Osteocyte (in vitro differentiated cells): ENCODE data around the gene CLIP2. TPM values are rescaled to one million over a fixed set of nuclear protein-coding genes. Genes with fewer than 3 reads are reported as not detected.
"Not testable (repeated sequence)": the region's sequence is repeated elsewhere in the genome, so short reads cannot be mapped to it uniquely, and the experiment has no call there.

Experiments used
- DNase-seq: peaks from one replicate; pipeline ENCODE4 v3.0.0; 2021; ENCODE audit warnings: mixed read lengths; ENCODE audit not compliant: unreplicated experiment; ENCODE audit errors: extremely low spot score
- H3K27ac Mint-ChIP-seq: one replicate; pipeline ENCODE4 v1.8.0; 2021; ENCODE audit warnings: mild to moderate bottlenecking, mixed read lengths; ENCODE audit not compliant: unreplicated experiment
- H3K27me3 Mint-ChIP-seq: one replicate; pipeline ENCODE4 v1.8.0; 2021; ENCODE audit warnings: mixed read lengths; ENCODE audit not compliant: unreplicated experiment
- H3K36me3 Mint-ChIP-seq: one replicate; pipeline ENCODE4 v1.8.0; 2021; ENCODE audit warnings: mixed read lengths; ENCODE audit not compliant: unreplicated experiment
- H3K4me1 Mint-ChIP-seq: one replicate; pipeline ENCODE4 v1.8.0; 2021; ENCODE audit warnings: mixed read lengths; ENCODE audit not compliant: unreplicated experiment
- H3K4me3 Mint-ChIP-seq: one replicate; pipeline ENCODE4 v1.8.0; 2021; ENCODE audit warnings: mild to moderate bottlenecking, moderate library complexity, mixed read lengths; ENCODE audit not compliant: unreplicated experiment
- H3K9me3 Mint-ChIP-seq: one replicate; pipeline ENCODE4 v1.8.0; 2021; ENCODE audit warnings: mixed read lengths; ENCODE audit not compliant: unreplicated experiment
- total RNA-seq: library from RNA; stranded (reverse); gene quantifications from 2 replicates; pipeline ENCODE4 v1.2.1, GENCODE V29; 2021
- TF ChIP-seq, protein P1 (sequence below): fragments of 200-600 bp; sonication (generic); IDR thresholded peaks from 2 replicates; pipeline ENCODE4 v1.5.0; 2021; ENCODE audit warnings: antibody characterized with exemption, mild to moderate bottlenecking, moderate library complexity

The CLIP2 gene
- total RNA-seq, 1 donor from 2014 or later, result 40.7 TPM

DNA sequence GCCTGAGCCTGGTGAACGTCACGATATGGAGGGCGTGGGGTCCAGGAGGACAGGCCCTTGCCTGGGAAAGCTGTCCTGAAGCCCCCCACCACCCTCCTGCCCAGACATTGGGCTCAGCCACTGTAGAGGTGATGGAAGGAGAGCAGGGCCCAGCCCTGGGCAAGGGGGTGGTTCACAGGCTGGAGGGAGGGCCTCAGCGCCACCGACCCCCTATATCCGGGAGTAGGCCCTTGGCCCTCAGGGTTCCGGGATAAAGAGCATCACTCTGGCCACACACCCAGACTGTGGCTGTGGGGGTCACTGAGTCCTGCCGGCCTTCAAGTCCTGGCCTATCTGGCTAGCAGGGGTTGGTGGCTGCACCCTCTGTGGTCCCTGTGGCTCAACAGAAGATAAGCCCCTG lies 109.2 kb downstream of the CLIP2 start:
- H3K9me3 Mint-ChIP-seq, result no peaks in the 10 kb centered on the region
- H3K4me3 Mint-ChIP-seq, result no peak overlapping the region
- no peaks in the 10 kb centered on the region for H3K27me3 Mint-ChIP-seq
- H3K27ac Mint-ChIP-seq, result no peak overlapping the region
- H3K4me1 Mint-ChIP-seq, result no peaks in the 10 kb centered on the region
- H3K36me3 Mint-ChIP-seq, result peaks cover 16% of the 10 kb centered on the region
- TF ChIP-seq, protein P1, sequence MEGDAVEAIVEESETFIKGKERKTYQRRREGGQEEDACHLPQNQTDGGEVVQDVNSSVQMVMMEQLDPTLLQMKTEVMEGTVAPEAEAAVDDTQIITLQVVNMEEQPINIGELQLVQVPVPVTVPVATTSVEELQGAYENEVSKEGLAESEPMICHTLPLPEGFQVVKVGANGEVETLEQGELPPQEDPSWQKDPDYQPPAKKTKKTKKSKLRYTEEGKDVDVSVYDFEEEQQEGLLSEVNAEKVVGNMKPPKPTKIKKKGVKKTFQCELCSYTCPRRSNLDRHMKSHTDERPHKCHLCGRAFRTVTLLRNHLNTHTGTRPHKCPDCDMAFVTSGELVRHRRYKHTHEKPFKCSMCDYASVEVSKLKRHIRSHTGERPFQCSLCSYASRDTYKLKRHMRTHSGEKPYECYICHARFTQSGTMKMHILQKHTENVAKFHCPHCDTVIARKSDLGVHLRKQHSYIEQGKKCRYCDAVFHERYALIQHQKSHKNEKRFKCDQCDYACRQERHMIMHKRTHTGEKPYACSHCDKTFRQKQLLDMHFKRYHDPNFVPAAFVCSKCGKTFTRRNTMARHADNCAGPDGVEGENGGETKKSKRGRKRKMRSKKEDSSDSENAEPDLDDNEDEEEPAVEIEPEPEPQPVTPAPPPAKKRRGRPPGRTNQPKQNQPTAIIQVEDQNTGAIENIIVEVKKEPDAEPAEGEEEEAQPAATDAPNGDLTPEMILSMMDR, result no peak
- DNase-seq, result no peak

DNA sequence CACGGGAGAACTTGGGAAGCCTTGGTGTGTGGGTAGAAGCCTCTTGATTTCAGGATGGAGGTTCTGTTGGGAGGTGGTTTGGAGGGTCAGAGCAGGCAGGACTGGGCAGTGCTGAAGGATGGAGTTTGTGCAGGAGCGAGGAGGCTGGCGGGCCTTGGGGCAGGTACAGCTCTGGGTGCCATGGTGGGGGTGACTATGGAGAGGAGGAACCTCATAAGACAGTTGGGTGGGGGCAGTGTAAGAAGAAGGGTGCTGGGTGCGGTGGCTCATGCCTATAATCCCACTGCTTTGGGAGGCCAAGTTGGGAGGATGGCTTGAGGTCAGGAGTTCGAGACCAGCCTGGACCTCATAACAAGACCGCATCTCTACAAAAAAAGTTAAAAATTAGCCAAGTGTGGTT lies 109.8 kb downstream of the CLIP2 start:
- Mint-ChIP-seq H3K4me1 (no peaks in the 10 kb centered on the region), H3K9me3 (no peaks in the 10 kb centered on the region), H3K36me3 (peaks cover 16% of the 10 kb centered on the region), H3K27me3 (no peaks in the 10 kb centered on the region), H3K27ac (no peak overlapping the region), H3K4me3 (no peak overlapping the region)
- TF ChIP-seq, protein P1, result no peak
- DNase-seq, result no peak

DNA sequence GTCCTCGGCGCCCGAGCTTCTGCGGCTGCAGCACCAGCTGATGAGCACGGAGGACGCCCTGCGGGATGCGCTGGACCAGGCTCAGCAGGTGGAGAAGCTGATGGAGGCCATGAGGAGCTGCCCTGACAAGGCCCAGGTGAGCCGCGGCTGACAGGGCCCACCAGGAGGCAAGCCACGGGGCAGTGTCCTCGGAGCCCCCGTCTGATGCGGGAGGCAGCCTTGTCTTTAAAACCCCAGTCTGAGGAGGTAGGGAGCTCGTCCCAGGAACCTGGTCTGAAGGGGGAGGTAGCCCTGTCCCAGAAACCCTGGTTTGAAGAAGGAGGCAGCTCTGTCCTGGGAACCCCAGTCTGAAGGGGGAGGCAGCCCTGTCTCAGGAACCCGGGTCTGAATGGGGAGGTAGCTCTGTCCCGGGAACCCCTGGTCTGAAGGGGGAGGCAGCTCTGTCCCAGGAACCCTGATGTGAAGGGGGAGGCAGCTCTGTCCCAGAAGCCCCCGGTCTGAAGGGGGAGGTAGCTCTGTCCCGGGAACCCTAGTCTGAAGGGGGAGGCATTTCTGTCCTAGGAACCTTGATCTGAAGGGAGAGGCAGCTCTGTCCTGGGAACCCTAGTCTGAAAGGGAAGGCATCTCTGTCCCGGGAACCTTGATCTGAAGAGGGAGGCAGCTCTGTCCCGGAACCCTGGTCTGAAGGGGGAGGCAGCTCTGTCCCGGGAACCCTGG lies 111.4 kb downstream of the CLIP2 start:
- H3K36me3 Mint-ChIP-seq, result peaks cover 12% of the 10 kb centered on the region

DNA sequence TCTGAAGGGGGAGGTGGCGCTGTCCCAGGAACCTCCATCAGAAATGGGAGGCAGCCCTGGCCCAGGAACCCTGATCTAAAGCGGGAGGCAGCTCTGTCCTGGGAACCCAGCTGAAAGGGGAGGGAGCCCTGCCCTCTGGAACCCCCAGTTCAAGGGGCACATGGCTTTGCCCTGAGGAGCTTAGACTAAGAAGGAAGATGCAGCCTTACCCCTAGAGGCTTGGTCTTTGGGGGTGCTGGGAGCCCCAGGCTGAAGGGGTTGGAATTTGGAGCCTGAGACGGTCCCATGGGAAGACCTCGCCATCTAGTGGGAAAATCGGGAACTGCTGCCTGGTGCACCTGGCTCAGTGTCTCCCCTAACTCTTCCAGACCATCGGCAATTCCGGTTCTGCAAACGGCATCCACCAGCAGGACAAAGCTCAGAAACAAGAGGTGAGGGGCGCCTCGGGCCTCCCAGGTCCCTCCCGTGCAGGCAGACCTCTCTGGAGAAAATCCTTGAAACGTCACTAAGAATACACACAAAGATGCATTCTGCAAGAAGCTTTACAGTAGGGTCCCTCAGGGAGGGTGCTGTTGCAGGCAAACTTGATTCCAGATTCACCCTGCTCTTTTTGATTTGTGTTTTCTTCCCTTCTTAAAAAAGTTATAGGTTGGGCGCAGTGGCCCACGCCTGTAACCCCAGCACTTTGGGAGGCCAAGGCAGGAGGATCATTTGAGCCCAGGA lies 112.1 kb downstream of the CLIP2 start:
- Mint-ChIP-seq H3K36me3 (peaks cover 8% of the 10 kb centered on the region), H3K9me3 (no peaks in the 10 kb centered on the region), H3K4me3 (no peak overlapping the region), H3K27ac (no peak overlapping the region), H3K4me1 (no peaks in the 10 kb centered on the region), H3K27me3 (no peaks in the 10 kb centered on the region)
- DNase-seq, result peak; percentile 91
- TF ChIP-seq, protein P1, result peak; percentile 94

More for the DNA sequence above, 111.4 kb downstream of the CLIP2 start:
- Mint-ChIP-seq H3K4me1 (no peaks in the 10 kb centered on the region), H3K9me3 (no peaks in the 10 kb centered on the region), H3K27me3 (no peaks in the 10 kb centered on the region), H3K4me3 (no peak overlapping the region), H3K27ac (no peak overlapping the region)
- no peak for DNase-seq
- TF ChIP-seq, protein P1, result no peak

DNA sequence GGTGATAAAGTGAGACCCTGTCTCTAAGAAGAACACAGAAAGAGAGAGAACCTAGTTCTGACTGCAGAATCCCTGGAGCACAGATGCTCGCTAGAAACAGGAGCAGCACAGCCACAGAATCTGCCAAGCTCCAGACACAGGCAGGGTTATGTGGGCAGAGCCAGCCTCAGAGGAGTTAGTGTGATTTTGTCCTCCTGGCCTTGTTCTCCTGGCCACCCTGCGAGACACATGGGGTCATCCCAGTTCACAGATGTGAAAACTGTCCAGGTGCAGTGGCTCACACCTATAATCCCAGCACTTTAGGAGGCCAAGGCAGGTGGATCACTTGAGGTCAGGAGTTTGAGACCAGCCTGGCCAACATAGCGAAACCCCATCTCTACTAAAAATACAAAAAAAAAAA lies 113.5 kb downstream of the CLIP2 start:
- DNase-seq, H3K4me1 Mint-ChIP-seq, H3K27ac Mint-ChIP-seq, H3K4me3 Mint-ChIP-seq, H3K9me3 Mint-ChIP-seq, H3K27me3 Mint-ChIP-seq, H3K36me3 Mint-ChIP-seq: not testable (repeated sequence)
